Tibial nerve (tissue), 4 donors: ENCODE results near the gene HERC3.

Experiments
- EP300 ChIP-seq, 2 donors: sonication (generic); formaldehyde crosslinking; IDR thresholded peaks; one replicate each; pipeline ENCODE4 v1.6.1; 2017; ENCODE audit warnings: antibody characterized with exemption in 2 of 2, mild to moderate bottlenecking in 1 of 2
- POLR2A ChIP-seq, 2 donors: fragments of 450-650 bp; IDR thresholded peaks; one replicate each; pipeline ENCODE4 v1.6.1; 2017; ENCODE audit warnings: antibody characterized with exemption in 2 of 2, mild to moderate bottlenecking in 2 of 2, moderate library complexity in 2 of 2
- TF ChIP-seq, protein P1 (sequence below), 5 experiments: fragments of 200-600 bp in 3 of 5; fragments of 450-650 bp in 2 of 5; sonication (generic) in 3 of 5; IDR thresholded peaks; one replicate each; pipeline ENCODE4 v1.5.1; 2016 to 2019; ENCODE audit warnings: antibody characterized with exemption in 5 of 5, mild to moderate bottlenecking in 3 of 5, moderate library complexity in 2 of 5

DNA sequence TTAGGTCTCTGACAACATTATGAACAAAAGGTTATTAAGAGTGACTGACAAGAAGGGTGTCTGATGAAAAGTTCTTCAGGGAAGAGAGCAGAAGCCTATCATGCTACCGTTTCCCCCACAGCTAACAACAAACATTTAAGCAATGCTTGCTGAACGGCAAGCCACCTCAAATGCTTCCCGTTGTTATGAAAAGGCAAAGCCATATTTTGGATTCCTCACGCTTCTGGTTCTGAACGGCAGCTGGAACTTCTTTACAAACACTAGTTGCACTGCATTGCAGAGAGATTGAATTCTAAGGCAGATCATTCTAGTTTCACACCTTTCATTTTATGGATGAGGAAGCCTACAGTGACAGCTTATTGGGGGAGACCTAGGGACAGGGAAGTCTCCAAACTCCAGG is 153.9 kb downstream of the HERC3 start:
- TF ChIP-seq, protein P1, sequence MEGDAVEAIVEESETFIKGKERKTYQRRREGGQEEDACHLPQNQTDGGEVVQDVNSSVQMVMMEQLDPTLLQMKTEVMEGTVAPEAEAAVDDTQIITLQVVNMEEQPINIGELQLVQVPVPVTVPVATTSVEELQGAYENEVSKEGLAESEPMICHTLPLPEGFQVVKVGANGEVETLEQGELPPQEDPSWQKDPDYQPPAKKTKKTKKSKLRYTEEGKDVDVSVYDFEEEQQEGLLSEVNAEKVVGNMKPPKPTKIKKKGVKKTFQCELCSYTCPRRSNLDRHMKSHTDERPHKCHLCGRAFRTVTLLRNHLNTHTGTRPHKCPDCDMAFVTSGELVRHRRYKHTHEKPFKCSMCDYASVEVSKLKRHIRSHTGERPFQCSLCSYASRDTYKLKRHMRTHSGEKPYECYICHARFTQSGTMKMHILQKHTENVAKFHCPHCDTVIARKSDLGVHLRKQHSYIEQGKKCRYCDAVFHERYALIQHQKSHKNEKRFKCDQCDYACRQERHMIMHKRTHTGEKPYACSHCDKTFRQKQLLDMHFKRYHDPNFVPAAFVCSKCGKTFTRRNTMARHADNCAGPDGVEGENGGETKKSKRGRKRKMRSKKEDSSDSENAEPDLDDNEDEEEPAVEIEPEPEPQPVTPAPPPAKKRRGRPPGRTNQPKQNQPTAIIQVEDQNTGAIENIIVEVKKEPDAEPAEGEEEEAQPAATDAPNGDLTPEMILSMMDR (IDR thresholded peaks at IDR 0.05) = no peak
- TF ChIP-seq POLR2A (IDR thresholded peaks at IDR 0.05) (no peak), EP300 (IDR thresholded peaks at IDR 0.05) (no peak)
